ENCODE measurements around the gene USP44.

- TF ChIP-seq CTCF (IDR thresholded peaks at IDR 0.05), result no peak
- no peak for TF ChIP-seq POLR2A (IDR thresholded peaks at IDR 0.05)
Observed at GRCh38 chr12:95545731-95546490, 5.4 kb downstream of the USP44 start.
